Ishikawa (cell line): ENCODE data around the gene TNFRSF6B.

Experiments
- CEBPB ChIP-seq: IDR thresholded peaks from 2 replicates; pipeline ENCODE4 v1.6.1; 2012
- CREB1 ChIP-seq: IDR thresholded peaks from 2 replicates; pipeline ENCODE4 v1.6.1; 2012; ENCODE audit warnings: low read depth
- EGR1 ChIP-seq: IDR thresholded peaks from 2 replicates; pipeline ENCODE4 v1.6.1; 2012
- EP300 ChIP-seq: IDR thresholded peaks from 2 replicates; pipeline ENCODE4 v1.6.1; 2012; ENCODE audit warnings: borderline replicate concordance
- FOXM1 ChIP-seq: IDR thresholded peaks from 2 replicates; pipeline ENCODE4 v1.6.1; 2012; ENCODE audit warnings: low read depth, borderline replicate concordance
- NFIC ChIP-seq: IDR thresholded peaks from 2 replicates; pipeline ENCODE4 v1.6.1; 2012
- RAD21 ChIP-seq: IDR thresholded peaks from 2 replicates; pipeline ENCODE4 v1.6.1; 2012; ENCODE audit warnings: low read depth
- TAF1 ChIP-seq: IDR thresholded peaks from 2 replicates; pipeline ENCODE4 v1.6.1; 2012; ENCODE audit warnings: low read depth, mild to moderate bottlenecking
- TCF12 ChIP-seq: IDR thresholded peaks from 2 replicates; pipeline ENCODE4 v1.6.1; 2012; ENCODE audit warnings: low read depth
- TEAD4 ChIP-seq: IDR thresholded peaks from 2 replicates; pipeline ENCODE4 v1.6.1; 2012
- YY1 ChIP-seq: IDR thresholded peaks from 2 replicates; pipeline ENCODE4 v1.6.1; 2012; ENCODE audit warnings: low read depth
- ZBTB7A ChIP-seq: IDR thresholded peaks from 2 replicates; pipeline ENCODE4 v1.6.1; 2012; ENCODE audit warnings: low read depth
- TF ChIP-seq, protein P1 (sequence below): IDR thresholded peaks from 2 replicates; pipeline ENCODE4 v1.6.1; 2012
- TF ChIP-seq, protein P2 (sequence below): IDR thresholded peaks from 2 replicates; pipeline ENCODE4 v1.6.1; 2012; ENCODE audit warnings: low read depth, mild to moderate bottlenecking
- TF ChIP-seq, protein P3 (sequence below): IDR thresholded peaks from 2 replicates; pipeline ENCODE4 v1.6.1; 2012

TNFRSF6B gene

DNA sequence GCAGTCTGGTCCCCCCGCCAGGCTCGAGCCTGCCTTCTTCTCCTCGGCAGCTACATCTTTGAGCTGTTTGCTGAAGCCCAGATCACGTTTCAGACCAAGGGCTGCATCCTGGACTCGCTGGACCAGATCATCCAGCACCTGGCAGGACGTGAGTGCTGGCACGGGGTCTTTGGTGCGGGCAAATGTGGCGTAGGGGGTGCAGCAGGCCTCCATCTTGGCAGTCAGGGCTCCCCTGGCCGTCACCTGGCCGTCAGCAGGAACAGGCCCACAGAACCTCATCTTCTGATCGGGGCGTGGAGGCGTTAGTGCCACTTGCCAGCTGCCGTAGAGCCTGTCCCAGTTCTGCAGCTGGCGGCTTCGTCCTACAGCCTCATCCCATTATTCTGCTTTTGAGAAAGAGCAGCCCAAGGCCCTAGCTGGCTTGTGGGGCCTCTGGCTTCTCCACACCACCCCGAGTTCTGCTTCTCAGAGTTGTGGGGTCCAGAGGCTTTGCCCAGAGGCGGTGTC lies 16.6 kb upstream of the TNFRSF6B start:
- TF ChIP-seq CEBPB, result no peak
- no peak for TF ChIP-seq TCF12
- no peak for TF ChIP-seq RAD21
- TF ChIP-seq NFIC, result no peak
- no peak for TF ChIP-seq CREB1
- no peak for TF ChIP-seq ZBTB7A
- no peak for TF ChIP-seq TAF1

DNA sequence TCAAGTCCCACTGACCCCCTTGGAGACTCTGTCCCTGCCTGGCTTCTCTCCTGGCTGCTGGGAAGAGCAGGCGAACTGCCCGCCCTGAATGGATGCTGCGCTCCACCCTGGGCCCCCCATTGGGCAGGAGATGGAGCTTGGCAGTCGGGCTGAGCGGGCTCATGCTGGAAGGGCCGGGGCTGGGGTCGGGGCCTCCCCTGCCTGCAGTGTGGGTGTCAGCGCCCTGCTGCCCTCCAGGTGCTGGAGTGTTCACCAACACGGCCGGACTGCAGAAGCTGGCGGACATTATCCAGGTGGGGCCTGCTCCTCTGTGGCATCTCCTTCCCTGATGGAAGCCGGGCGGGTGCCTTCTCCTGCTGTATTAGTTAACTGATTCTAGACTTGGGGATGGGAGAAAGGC lies 16.0 kb upstream of the TNFRSF6B start:
- TF ChIP-seq TAF1, result no peak
- TF ChIP-seq TCF12, result no peak
- TF ChIP-seq FOXM1, result no peak
- no peak for TF ChIP-seq YY1
- TF ChIP-seq CEBPB, result no peak
- TF ChIP-seq, protein P1, sequence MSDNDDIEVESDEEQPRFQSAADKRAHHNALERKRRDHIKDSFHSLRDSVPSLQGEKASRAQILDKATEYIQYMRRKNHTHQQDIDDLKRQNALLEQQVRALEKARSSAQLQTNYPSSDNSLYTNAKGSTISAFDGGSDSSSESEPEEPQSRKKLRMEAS, result no peak
- TF ChIP-seq CREB1, result no peak
- TF ChIP-seq EP300, result no peak
- TF ChIP-seq TEAD4, result no peak
- TF ChIP-seq, protein P2, sequence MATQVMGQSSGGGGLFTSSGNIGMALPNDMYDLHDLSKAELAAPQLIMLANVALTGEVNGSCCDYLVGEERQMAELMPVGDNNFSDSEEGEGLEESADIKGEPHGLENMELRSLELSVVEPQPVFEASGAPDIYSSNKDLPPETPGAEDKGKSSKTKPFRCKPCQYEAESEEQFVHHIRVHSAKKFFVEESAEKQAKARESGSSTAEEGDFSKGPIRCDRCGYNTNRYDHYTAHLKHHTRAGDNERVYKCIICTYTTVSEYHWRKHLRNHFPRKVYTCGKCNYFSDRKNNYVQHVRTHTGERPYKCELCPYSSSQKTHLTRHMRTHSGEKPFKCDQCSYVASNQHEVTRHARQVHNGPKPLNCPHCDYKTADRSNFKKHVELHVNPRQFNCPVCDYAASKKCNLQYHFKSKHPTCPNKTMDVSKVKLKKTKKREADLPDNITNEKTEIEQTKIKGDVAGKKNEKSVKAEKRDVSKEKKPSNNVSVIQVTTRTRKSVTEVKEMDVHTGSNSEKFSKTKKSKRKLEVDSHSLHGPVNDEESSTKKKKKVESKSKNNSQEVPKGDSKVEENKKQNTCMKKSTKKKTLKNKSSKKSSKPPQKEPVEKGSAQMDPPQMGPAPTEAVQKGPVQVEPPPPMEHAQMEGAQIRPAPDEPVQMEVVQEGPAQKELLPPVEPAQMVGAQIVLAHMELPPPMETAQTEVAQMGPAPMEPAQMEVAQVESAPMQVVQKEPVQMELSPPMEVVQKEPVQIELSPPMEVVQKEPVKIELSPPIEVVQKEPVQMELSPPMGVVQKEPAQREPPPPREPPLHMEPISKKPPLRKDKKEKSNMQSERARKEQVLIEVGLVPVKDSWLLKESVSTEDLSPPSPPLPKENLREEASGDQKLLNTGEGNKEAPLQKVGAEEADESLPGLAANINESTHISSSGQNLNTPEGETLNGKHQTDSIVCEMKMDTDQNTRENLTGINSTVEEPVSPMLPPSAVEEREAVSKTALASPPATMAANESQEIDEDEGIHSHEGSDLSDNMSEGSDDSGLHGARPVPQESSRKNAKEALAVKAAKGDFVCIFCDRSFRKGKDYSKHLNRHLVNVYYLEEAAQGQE, result no peak
- TF ChIP-seq ZBTB7A, result no peak

DNA sequence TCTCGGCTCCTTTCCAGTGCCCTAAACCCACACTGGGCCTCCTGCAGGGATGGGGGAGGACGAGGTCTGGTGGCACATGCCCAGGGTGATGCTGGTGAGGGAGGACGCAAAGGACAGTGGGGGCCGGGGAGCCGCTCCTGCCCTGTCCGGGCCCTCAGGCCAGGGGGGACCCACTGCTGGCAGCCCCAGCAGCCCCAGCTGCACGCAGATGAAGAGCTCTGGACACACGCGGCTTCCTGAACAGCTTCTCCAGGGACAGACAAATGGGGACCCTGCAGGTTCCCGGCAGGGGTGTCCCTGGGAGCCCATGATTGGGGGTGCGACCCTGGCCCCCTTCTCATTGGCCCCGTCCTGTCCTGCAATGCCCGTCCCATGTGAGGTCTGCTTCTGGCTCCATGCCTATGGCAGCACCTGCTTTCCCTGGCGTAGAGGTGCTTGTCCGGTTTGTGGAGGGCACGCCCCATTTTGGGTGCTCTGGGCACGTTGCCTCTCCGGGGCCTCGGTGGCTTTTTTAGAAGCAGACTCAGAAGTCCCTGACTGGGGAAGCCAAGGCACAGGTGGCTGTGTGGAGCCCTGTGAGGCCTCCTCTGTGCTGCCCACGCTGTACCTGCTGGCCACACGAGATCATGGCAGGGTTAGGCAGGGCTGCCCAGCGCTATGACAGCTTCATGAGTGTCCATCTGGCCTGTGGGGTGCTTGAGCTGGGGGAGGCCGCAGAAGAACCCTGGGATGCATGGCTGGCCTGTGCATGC lies 15.4 kb upstream of the TNFRSF6B start:
- TF ChIP-seq NFIC (no peak), ZBTB7A (no peak), EGR1 (no peak), FOXM1 (no peak), TCF12 (no peak), TAF1 (no peak), RAD21 (no peak), TEAD4 (no peak), CREB1 (no peak), EP300 (no peak), YY1 (no peak), CEBPB (no peak)
- TF ChIP-seq, protein P1, result no peak
- TF ChIP-seq, protein P2, result no peak
- TF ChIP-seq, protein P3, sequence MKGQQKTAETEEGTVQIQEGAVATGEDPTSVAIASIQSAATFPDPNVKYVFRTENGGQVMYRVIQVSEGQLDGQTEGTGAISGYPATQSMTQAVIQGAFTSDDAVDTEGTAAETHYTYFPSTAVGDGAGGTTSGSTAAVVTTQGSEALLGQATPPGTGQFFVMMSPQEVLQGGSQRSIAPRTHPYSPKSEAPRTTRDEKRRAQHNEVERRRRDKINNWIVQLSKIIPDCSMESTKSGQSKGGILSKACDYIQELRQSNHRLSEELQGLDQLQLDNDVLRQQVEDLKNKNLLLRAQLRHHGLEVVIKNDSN, result no peak

- TF ChIP-seq EGR1 (no peak), TCF12 (no peak), CEBPB (no peak), YY1 (no peak), FOXM1 (no peak), RAD21 (no peak)
- TF ChIP-seq, protein P1, result peak; percentile 32; the same call in 1 of the 2 replicates
Observed at GRCh38 chr20:63681609-63682142, 14.8 kb upstream of the TNFRSF6B start.

GRCh38 chr20:63682384-63683139 lies 13.9 kb upstream of the TNFRSF6B start:
- TF ChIP-seq ZBTB7A, result no peak; the same call in 1 of the 2 replicates
- TF ChIP-seq, protein P2, result peak; percentile 6; the same call in 1 of the 2 replicates
- peak; percentile 76; the same call in 1 of the 2 replicates for TF ChIP-seq CEBPB
- TF ChIP-seq YY1, result peak; percentile 61; the same call in 1 of the 2 replicates
- peak; percentile 87 for TF ChIP-seq EP300
- TF ChIP-seq, protein P3, result peak; percentile 50; the same call in 1 of the 2 replicates
- peak; percentile 87 for TF ChIP-seq TCF12
- no peak for TF ChIP-seq TAF1
- peak; percentile 83 for TF ChIP-seq TEAD4
- peak; percentile 88 for TF ChIP-seq NFIC
- TF ChIP-seq CREB1, result no peak
- TF ChIP-seq RAD21, result no peak
- peak; percentile 65 for TF ChIP-seq FOXM1
- TF ChIP-seq EGR1, result no peak; the same call in 1 of the 2 replicates
- TF ChIP-seq, protein P1, result no peak; the same call in 1 of the 2 replicates
